ENCODE data around the gene PHYHD1.

- no peak for TF ChIP-seq YY1 (IDR thresholded peaks at IDR 0.05; ENCODE audit: low read depth, low read length)
- no peak for TF ChIP-seq POLR2A (IDR thresholded peaks at IDR 0.05; ENCODE audit: low read depth, low read length)
Measured at GRCh38 chr9:128913995-128914772, 6.6 kb upstream of the PHYHD1 start.
